ENCODE data around the gene CTNNA3. TPM values are rescaled to one million over a fixed set of nuclear protein-coding genes. Genes with fewer than 3 reads are reported as not detected.

The CTNNA3 gene
- total and polyA plus RNA-seq, 7 donors, result under 0.01 to 4.6 (median 2.4) TPM; not detected in 1

DNA sequence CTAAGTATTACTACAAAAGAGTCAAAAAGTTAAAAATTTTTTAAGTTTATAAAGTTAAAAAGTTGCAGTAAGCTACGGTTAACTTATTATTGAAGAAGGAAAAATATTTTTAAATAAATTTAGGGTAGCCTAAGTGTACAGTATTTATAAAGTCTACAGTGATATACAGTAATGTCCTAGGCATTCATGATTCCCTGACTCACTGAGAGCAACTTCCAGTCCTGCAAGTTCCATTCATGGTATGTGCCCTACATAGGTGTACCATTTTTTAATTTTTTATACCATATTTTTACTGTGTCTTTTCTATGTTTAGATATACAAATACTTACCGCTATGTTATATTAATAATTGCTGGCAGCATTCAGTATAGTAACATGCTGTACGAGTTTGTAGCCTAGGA is 92.3 kb downstream of the CTNNA3 start:
- no peak for DNase-seq
- intact Hi-C loops (cut with DNase I), result no loop called here
- 89 to 94% methylated on average over 3 of the region's 3 CpGs for WGBS, 2 donors
- H3K4me1 ChIP-seq, result peaks cover 0 to 30% (median 8%) of the 10 kb centered on the region in 4 donors
- H3K27ac ChIP-seq, result no peak overlapping the region
- no peaks in the 10 kb centered on the region for H3K27me3 ChIP-seq
- no peaks in the 10 kb centered on the region for H3K36me3 ChIP-seq
- TF ChIP-seq POLR2A (IDR thresholded peaks at IDR 0.05) (no peak), EP300 (IDR thresholded peaks at IDR 0.05) (no peak), POLR2AphosphoS5 (IDR thresholded peaks at IDR 0.05) (no peak)
- TF ChIP-seq, protein P1, sequence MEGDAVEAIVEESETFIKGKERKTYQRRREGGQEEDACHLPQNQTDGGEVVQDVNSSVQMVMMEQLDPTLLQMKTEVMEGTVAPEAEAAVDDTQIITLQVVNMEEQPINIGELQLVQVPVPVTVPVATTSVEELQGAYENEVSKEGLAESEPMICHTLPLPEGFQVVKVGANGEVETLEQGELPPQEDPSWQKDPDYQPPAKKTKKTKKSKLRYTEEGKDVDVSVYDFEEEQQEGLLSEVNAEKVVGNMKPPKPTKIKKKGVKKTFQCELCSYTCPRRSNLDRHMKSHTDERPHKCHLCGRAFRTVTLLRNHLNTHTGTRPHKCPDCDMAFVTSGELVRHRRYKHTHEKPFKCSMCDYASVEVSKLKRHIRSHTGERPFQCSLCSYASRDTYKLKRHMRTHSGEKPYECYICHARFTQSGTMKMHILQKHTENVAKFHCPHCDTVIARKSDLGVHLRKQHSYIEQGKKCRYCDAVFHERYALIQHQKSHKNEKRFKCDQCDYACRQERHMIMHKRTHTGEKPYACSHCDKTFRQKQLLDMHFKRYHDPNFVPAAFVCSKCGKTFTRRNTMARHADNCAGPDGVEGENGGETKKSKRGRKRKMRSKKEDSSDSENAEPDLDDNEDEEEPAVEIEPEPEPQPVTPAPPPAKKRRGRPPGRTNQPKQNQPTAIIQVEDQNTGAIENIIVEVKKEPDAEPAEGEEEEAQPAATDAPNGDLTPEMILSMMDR (IDR thresholded peaks at IDR 0.05), result no peak
- H3K4me3 ChIP-seq, result no peak overlapping the region
- H3K9me3 ChIP-seq, result no peaks in the 10 kb centered on the region

- no peak overlapping the region for H3K27ac ChIP-seq
- intact Hi-C loops (cut with DNase I), result no loop called here
- no peak for TF ChIP-seq POLR2A (IDR thresholded peaks at IDR 0.05)
- TF ChIP-seq, protein P1 (IDR thresholded peaks at IDR 0.05), result no peak
- no peak for TF ChIP-seq EP300 (IDR thresholded peaks at IDR 0.05)
- TF ChIP-seq POLR2AphosphoS5 (IDR thresholded peaks at IDR 0.05), result no peak
These were observed 92.9 kb downstream of the CTNNA3 start for GRCh38 chr10:67603086-67603485.

DNA sequence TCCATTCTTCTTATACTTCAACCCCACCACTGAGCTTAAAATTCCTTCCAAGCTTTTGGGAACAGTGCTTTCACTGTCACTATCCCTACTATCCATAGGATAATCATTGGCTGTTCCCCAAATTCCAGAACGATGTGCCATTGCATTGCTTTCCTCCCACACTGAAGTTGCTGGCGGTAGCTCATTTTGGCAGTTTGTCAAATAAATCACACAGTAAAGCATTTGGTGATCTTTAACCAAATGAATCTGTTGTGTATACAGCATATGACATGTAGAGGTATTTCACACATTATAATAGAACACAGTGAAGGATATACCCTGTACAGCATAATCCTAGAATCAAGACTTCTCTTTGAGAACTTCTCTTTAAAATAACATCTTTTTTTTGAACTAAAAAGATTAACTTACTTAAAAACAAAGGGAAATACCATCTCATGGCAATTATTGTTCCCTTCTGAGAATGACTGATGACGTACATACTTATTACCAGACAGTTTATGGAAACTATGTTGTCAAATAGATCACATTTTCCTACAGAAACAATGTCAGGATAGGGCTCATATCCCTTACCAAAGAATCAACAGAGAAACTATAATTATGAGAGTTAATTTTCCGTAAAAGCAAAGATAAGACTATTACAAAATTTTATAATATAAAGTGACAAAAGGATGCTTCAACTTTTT is 93.6 kb downstream of the CTNNA3 start:
- peak overlapping the region in 2 of 4 donors; percentile 17 to 27 for H3K27ac ChIP-seq

More at GRCh38 chr10:67603086-67603485, 92.9 kb downstream of the CTNNA3 start:
- H3K36me3 ChIP-seq, result no peaks in the 10 kb centered on the region
- H3K27me3 ChIP-seq, result no peaks in the 10 kb centered on the region
- peaks cover 0 to 30% (median 8%) of the 10 kb centered on the region in 4 donors for H3K4me1 ChIP-seq
- no peak overlapping the region for H3K4me3 ChIP-seq
- DNase-seq, result no peak
- 78 to 87% methylated on average over 8 of the region's 8 CpGs for WGBS, 2 donors
- H3K9me3 ChIP-seq, result no peaks in the 10 kb centered on the region

GRCh38 chr10:67599597-67599996 is 96.4 kb downstream of the CTNNA3 start:
- no peaks in the 10 kb centered on the region for H3K36me3 ChIP-seq
- no peaks in the 10 kb centered on the region for H3K9me3 ChIP-seq
- no peak overlapping the region for H3K27ac ChIP-seq
- H3K4me1 ChIP-seq, result peaks cover 0 to 12% (median 3%) of the 10 kb centered on the region in 4 donors
- no peak for DNase-seq
- no peak overlapping the region for H3K4me3 ChIP-seq
- no peaks in the 10 kb centered on the region for H3K27me3 ChIP-seq
- intact Hi-C loops (cut with DNase I), result no loop called here
- TF ChIP-seq EP300 (IDR thresholded peaks at IDR 0.05) (no peak), POLR2A (IDR thresholded peaks at IDR 0.05) (no peak), POLR2AphosphoS5 (IDR thresholded peaks at IDR 0.05) (no peak)
- TF ChIP-seq, protein P1 (IDR thresholded peaks at IDR 0.05), result no peak

More for the DNA sequence above, 93.6 kb downstream of the CTNNA3 start:
- Histone ChIP-seq H3K9me3 (no peaks in the 10 kb centered on the region), H3K4me3 (no peak overlapping the region), H3K27me3 (no peaks in the 10 kb centered on the region), H3K36me3 (no peaks in the 10 kb centered on the region), H3K4me1 (peaks cover 0 to 28% (median 8%) of the 10 kb centered on the region in 4 donors)
- no peak for DNase-seq
- TF ChIP-seq, protein P1 (IDR thresholded peaks at IDR 0.05), result no peak
- no peak for TF ChIP-seq POLR2A (IDR thresholded peaks at IDR 0.05)
- TF ChIP-seq EP300 (IDR thresholded peaks at IDR 0.05), result no peak
- no peak for TF ChIP-seq POLR2AphosphoS5 (IDR thresholded peaks at IDR 0.05)
- 44 to 68% methylated on average over 4 of the region's 4 CpGs for WGBS, 2 donors
- intact Hi-C loops (cut with DNase I), result no loop called here

DNA sequence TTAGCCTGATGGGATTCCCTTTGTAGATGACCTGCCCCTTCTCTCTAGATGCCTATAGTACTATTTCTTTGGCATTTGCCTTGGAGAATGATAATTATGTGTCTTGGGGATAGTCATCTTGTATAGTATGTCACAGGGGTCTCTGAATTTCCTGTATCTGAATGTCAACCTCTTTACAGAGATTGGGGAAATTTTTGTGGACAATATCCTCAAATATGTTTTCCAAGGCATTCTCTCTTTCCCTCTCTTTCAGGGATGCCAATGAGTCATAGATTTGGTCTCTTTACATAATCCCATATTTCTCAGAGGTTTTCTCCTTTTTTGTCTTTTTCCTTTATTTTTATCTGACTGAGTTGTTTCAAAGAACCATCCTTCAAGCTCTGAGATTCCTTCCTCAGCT is 99.4 kb downstream of the CTNNA3 start:
- intact Hi-C loops (cut with DNase I), result no loop called here

More for the DNA sequence above, 99.4 kb downstream of the CTNNA3 start:
- H3K4me3 ChIP-seq, result no peak overlapping the region
- TF ChIP-seq, protein P1 (IDR thresholded peaks at IDR 0.05), result no peak
- H3K4me1 ChIP-seq, result no peaks in the 10 kb centered on the region
- H3K27me3 ChIP-seq, result no peaks in the 10 kb centered on the region
- no peak for DNase-seq
- no peaks in the 10 kb centered on the region for H3K36me3 ChIP-seq
- H3K9me3 ChIP-seq, result no peaks in the 10 kb centered on the region
- no peak overlapping the region for H3K27ac ChIP-seq
